HG03439 (cell line): ENCODE measurements around the gene DISC1.
"Not testable (repeated sequence)": the region's sequence is repeated elsewhere in the genome, so short reads cannot be mapped to it uniquely, and the experiment has no call there.

ENCODE experiments used
- ATAC-seq: cut with Tn5 transposase; IDR thresholded peaks from one replicate; pipeline ENCODE4 v1.9.1; 2021; ENCODE audit warnings: mild to moderate bottlenecking, moderate library complexity; ENCODE audit not compliant: unreplicated experiment

The DISC1 gene

GRCh38 chr1:231872461-231872910, 245.9 kb downstream of the DISC1 start:
- ATAC-seq: no peak

GRCh38 chr1:231878737-231879136, 252.1 kb downstream of the DISC1 start:
- ATAC-seq: no peak

GRCh38 chr1:231879296-231879695, 252.7 kb downstream of the DISC1 start:
- no peak for ATAC-seq

DNA sequence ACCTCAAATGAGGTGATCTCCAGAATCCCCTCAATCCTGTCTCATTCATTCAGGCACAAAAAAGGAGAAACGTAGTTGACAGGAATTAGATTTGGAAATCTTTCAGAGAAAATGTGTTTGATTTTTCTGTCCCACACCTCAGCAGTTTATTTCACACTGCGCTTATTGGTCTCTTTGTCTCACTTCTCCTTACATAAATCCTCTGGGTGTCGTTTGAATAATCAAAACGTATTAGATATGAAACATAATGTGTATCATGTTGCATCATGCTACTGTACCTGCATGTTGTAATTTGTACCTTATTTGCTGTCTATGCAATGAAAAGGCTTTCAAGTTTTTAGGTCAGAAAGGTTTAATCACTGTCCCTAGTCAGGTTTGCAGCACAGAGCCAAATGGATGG, 255.7 kb downstream of the DISC1 start:
- no peak for ATAC-seq

- ATAC-seq: no peak
These were observed 256.2 kb downstream of the DISC1 start for GRCh38 chr1:231882790-231883189.

DNA sequence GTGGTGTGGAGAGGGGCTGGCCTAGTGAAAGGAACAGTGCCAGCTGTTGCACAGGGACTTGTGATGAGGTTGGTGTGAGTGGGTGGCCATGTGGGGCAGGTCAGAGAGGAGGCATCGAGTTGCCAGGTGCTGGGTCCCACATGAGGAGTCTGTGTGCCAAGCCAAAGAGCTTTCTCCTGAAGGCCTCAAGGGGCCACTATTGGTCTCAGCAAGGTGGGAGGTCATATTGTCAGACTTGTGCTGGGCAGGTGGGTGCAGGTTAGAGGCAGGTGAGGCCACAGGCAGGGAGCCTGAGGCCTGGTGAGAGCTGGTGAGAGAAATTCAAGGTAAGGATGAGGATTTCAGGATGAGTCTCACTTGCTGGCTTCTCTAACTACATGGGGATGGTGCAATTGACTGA, 256.8 kb downstream of the DISC1 start:
- no peak for ATAC-seq

GRCh38 chr1:231885209-231885854, 258.7 kb downstream of the DISC1 start:
- no peak for ATAC-seq

GRCh38 chr1:231887166-231887565, 260.6 kb downstream of the DISC1 start:
- ATAC-seq: no peak

GRCh38 chr1:231887866-231888265, 261.3 kb downstream of the DISC1 start:
- ATAC-seq: no peak

DNA sequence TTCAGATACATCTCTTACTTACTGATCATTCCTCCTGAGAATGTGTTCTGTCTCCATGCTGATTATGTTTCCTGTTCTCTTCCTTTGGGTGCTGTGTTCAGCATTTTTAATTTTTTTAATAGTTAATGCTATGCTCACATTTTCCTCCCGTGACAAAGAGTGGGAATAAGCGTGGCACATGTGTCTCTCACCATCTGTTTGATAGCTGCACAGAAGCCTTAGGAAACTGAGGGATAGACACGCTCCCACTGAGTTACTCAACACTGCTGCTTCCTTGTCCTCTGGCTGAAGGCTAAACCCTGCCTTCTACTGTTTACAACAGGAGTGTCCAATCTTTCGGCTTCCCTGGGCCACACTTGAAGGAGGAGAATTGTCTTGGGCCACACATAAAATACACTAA, 264.2 kb downstream of the DISC1 start:
- no peak for ATAC-seq

- no peak for ATAC-seq
These were observed 267.0 kb downstream of the DISC1 start for GRCh38 chr1:231893400-231894102.

- ATAC-seq: no peak
These were observed 270.2 kb downstream of the DISC1 start for GRCh38 chr1:231896806-231897205.

GRCh38 chr1:231899046-231899445, 272.5 kb downstream of the DISC1 start:
- ATAC-seq: no peak

DNA sequence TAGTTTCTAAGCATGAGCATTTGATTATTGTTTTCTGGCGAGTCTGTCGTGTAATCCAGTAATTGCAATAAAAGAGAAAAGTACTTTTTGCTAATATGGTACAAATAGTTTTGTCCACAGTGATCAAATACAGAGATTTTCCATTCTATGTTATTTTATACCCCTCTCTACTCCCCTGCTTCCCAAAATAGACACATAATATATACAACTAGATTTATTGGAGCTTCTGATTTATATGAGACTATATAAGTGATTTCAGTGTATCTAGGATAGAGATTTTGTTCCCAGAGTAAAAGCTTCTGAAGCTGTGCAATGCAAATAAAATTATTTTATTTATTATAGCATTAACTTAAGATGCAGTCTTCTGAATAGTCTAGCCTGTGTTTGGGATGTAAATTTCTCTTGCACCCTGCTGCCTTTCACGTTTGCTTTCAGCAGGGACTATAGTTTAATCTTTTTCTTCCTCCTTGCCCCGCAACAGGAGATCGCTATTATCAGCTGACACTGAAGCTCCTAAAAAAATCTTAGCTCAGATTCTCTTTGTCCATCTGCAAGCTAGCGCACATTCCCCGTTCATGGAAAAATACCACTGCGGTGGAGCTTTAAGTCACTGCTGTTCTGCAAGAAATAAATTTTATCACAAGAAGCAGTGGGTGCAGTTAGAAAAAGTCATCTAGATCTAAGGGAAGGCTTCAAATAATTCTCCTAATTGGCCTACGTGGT, 273.3 kb downstream of the DISC1 start:
- ATAC-seq: no peak

GRCh38 chr1:231903586-231904081, 277.0 kb downstream of the DISC1 start:
- ATAC-seq: no peak

- ATAC-seq: not testable (repeated sequence)
These were observed 280.7 kb downstream of the DISC1 start for GRCh38 chr1:231907310-231907709.

DNA sequence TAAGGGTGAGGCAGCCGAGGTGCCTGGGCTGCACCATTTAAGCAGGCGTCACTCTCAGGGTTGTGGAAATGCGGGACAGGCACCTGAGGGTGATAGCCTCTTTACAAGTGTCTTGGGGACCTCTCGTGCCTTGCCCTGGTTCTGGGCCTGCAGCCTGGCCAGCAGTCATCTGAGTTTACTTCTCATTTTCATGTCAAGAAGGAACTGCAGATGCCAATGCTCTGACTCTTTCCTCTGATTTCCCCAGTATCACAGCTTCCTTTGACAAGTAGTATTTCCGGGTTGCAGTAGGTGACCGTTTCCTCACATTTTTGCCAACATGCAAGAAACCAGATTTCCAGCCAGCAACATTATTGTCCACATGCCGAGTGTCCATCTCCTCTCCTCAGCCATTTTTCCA, 286.9 kb downstream of the DISC1 start:
- ATAC-seq: no peak

- ATAC-seq: no peak
These were observed 291.8 kb downstream of the DISC1 start for GRCh38 chr1:231918239-231919015.

DNA sequence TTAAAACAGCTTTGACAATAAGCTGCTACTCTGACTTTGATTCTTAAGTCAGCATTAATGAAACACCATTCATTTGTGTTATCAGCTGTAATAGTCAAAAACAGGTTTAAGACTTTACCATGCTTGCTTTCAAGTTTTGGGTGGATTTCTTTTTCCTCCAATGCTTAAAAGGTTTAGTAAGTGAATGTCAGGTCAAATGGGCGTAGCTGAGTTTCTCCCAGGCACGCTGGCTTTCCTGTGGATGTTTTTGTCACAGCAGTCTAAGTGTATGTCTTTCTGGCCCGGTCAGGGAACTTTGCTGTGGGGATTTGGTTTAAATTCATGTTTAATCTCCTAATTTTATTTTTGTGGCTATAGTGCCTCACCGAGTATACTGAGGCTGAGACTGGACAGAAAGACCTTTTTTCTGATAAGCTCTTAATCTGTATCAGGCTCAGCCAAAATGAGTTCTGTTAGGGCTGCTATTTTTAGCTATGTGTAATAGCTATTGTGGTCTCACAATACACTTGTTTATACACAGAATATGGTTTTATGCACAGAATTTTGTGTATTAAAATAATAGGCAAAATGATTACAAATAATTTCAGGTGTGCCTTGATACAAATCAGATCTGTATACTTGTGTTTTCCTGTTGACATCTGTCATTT, 292.8 kb downstream of the DISC1 start:
- ATAC-seq: no peak

DNA sequence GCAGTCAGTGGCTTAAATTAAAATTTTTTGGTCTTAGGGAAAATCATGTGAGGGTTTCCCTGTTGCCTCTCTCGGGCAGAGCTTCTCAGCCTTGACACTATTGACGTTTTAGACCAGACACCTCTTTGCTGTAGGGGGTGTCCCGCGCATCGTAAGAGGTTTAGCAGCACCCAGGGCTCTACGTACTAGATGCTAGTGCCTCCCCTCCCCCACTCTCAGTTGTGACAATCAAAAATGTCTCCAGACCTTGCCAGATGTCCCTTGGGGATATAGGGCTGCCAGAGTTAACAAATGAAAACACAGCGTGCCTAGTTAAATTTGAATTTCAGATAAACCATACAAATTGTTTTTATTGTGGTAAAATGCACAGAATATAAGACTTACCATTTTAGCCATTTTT, 293.3 kb downstream of the DISC1 start:
- ATAC-seq: no peak
